GM21367 (cell line): ENCODE data around the gene WFIKKN2.
A peak's percentile ranks its signal among the peaks of the same experiment; 100 is the strongest.
"Not testable (repeated sequence)": the region's sequence is repeated elsewhere in the genome, so short reads cannot be mapped to it uniquely, and the experiment has no call there.

ENCODE experiments used
- ATAC-seq: cut with Tn5 transposase; IDR thresholded peaks from one replicate; pipeline ENCODE4 v1.9.1; 2021; ENCODE audit not compliant: unreplicated experiment

Gene WFIKKN2

DNA sequence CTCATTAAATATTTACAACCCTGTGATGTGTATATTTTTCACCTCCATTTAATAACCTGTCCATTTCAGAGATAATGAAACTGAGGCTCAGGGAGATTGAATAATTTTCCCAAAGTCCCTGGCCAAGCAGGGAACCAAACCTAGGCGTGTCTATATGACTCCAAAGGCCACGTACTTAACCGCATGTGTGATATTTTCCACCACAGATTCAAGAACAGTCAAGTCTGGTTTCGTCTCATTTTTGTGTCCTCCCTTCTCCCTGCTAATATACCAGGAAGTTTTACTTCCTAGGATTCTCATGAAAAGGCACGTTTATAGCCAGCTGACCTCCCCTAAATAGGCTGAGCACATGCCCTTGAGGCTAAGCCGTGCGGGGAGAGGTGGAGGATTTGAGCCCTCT lies 15.3 kb downstream of the WFIKKN2 start:
- ATAC-seq = no peak

DNA sequence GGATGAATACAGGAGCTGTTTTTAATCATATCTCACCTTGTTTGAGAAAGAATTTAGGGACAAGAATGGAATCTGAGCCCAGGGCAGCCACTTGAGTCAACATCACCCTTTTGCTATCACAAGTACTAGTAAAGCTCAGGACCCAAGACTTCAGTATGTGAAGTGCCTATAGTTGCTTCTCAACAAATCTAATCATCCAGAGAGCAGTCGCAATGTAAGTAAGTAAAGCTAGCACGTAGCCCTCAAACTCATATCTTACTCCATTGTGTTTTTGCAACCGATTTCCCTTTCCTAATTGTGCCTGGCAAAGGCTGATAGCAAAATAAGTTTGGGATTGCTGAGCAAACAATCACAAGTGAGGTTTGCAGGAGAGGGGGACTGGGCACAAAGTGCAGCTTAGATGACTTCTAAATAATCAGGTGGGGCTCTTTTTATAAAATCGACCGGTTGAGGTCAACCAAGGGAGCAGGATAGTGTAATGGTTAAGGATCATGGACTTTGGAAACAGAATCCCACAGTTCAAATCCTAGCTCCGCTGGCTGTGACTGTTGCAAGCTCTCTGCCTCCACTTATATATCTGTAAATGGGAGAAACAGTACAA lies 17.7 kb downstream of the WFIKKN2 start:
- ATAC-seq = no peak

DNA sequence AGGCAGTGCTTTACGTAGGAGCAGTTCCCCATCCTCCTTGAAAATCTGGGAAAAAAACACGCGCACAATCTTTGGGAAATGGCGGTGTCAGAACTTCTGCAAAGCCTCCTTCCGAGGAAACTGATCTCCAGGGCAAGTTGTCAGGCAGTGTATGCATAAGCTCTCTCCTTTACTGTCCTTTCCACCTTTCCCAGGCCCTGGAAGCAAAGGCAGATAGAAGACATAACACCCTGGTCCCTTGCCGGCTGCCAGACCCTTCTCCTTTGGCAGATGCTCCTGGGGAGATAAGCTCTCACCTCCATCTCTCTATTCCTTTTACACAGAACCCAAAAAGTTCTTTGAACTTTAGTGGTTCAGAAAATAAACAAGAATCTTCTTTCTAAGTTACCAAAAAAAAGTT lies 18.4 kb downstream of the WFIKKN2 start:
- ATAC-seq = no peak

DNA sequence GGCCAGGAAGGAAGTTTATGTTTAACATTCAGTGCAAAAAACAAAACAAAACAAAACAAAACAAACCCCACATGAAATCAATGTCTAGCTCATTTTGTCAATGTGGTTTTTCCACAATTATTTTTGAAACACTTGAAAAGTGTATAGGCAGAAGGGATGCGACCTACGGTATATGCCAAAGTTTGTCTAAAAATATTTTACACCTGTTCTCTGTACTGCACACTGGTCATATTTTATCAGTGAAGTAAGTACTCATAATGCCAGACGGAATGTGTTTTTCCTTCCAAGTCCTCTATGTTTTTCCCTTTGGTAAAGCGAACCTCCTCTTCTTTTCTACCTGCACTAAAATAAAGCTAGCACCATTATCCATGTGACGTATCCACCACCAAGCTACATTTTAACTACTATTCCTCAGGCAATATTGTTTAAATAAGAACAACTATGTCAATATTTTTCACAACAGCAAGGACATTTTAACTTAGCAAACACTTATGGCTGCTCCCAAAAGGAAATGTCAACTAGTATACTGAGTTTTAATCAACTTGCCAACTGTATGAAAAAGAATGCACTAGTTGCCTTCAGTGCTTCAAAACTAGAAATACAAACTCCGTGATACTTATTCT lies 20.4 kb downstream of the WFIKKN2 start:
- ATAC-seq = no peak

DNA sequence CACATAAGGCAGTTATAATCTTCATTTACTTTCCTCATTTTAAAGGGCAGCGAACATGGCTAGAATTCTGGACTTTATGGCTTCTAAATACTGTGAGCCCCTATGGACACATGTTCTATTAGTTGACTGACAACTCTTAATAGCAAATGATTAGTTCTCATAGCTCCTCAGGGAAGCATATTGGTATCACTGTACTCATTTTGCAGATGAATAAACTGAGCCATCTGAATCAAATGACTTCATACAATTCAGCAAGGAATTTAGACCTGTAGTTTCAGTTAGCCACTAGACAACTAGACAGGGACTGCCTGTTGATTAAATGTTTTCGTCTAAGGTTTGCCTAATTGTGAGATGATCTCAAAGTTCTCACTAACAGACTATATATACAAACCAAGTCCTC lies 21.0 kb downstream of the WFIKKN2 start:
- ATAC-seq = no peak

DNA sequence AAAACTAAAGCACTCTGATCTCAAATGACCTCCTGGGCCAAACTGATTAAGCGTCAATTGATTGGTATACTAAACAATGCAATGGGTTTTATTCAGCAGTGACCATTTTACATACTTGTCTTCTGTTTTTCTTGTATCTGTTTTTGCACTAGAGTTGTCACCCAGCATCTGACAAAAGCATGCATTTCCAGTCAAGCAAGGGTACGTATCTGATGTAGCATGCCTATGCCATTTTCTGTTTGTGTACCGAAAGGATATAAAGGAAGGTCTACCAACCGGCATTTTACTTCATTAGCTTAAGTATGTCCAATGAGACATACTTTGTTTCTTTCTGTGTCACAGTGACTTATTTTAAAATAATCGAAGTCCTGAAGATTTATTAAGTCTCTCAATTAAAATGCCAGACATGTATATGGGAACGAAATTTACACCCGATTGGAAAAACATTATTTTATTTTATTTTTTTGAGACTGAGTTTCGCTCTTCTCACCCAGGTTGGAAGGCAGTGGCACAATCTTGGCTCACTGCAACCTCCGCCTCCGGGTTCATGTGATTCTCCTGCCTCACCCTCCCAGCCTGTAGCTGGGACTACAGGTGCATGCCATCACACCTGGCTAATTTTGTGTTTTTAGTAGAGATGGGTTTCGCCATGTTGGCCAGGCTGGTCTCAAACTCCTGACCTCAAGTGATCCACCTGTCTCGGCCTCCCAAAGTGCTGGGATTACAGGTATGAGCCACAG lies 23.3 kb downstream of the WFIKKN2 start:
- no peak for ATAC-seq

DNA sequence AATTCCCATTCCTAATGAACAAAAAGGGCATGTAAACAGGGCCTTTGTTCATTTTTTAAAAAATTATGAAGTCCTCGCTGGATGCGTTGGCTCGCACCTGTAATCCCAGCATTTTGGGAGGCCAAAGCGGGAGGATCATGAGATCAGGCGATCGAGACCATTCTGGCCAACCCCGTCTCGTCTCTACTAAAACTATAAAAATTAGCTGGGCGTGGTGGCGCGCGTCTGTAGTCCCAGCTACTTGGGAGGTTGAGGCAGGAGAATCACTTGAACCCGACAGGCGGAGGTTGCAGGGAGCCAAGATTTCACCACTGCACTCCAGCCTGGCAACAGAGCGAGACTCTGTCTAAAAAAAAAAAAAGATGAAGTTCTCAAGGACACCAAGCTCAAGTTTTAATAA lies 24.3 kb downstream of the WFIKKN2 start:
- not testable (repeated sequence) for ATAC-seq

DNA sequence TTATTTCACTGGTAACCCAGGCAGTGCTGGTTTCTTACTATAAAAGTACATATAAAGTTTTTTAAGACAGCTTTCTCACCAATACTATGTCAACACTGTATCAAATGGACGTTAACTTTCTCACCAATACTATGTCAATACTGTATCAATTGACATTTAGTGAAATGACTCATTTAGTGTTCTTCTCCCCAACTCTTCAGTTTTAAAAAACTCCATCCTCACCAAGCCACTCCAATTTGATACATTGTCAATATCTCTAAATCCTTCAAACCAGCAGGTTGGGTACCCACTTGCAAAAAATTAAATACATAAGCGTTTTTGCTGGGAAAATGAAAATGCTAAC lies 25.9 kb downstream of the WFIKKN2 start:
- ATAC-seq = no peak

DNA sequence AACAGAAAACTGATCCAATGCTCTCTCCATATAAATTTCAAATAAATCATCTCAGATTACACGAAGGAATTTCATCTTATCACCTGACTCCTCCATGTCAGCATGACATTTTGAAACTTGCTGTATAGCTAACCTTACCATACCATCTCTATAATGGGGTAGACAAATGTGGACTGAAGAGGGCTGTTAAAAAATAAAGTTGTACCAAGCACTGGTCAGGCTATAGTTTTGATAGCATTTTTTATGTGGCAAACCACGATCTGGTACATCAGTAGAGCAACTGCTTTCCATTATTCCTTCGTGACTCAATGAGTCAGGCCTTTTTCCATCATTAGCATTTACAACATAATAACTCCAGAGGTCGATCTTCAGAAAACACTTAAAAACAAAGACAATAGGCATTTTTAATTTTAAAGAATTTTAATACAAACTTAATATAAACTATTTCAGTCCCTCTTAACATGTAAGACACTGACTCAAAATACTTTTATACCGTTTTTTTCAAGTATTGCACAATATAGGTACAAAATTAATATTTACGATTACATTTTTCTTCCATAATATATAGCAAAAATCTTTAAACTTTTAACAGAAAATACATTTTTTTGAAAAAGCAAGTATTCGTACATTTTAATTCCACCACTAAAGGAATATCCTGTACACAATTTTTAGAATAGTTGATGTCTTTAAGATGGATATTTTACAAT lies 26.6 kb downstream of the WFIKKN2 start:
- ATAC-seq = no peak

DNA sequence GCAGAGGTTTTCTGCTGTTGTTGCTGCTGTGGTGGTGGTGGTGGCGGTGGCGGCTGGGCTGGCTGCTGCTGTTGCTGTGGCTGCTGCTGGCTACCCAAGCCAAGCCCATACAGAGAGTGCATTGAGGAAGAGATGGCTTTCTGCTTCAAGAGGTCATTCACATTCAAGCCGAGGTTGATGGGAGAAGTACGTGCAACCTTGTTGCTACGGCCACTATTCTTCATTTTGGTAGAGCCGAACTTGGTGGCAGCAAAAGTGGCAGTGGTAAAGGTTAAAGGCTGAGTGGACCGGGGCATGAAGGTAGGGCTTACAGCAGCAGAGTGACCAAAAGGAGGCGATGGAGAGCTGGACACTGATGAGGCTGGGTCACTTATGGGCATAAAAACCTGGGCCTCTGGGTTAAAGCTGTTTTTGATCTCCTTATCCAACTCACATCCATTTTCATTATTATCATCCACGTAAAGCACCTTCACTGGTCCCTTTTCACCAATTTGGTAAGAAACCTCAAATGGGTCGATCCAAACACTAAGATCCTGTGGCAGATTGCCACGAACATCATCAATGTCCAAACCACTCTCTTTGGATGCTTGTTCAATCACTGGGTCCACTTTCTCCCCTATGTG lies 27.9 kb downstream of the WFIKKN2 start:
- no peak for ATAC-seq

DNA sequence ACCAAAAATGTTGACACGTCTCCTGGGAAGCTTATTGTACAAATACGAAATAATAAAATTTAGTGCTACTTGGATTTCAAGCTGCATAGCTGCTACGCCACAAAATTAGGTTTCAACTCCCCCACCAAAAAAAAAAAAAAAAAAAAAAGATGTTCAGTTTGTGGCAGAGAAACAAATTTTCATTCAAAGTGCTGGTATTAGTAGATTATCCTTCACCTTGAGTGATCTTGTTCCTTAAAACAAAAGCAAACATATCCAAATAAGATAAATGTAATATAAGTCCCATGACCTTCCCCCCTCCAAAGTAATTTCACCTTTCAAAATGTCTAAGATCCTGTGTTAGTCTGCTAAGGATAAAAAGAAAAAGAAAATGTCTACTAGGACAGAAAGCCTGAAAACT lies 28.5 kb downstream of the WFIKKN2 start:
- ATAC-seq = no peak

DNA sequence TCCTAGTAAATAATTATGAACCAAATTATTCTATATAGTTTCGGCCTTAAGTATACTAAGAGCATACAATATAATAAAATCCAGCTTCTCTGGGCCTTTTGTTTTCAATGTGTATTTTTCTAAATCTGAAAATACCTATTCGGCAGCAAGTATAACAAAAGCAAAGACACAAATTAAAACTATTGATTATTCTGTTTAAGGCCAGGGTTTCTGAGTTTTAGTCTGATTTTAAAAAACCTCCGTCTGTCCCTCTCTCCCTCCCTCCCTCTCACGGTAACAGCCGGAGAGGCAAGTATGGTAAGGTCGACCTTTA lies 29.3 kb downstream of the WFIKKN2 start:
- ATAC-seq = no peak

DNA sequence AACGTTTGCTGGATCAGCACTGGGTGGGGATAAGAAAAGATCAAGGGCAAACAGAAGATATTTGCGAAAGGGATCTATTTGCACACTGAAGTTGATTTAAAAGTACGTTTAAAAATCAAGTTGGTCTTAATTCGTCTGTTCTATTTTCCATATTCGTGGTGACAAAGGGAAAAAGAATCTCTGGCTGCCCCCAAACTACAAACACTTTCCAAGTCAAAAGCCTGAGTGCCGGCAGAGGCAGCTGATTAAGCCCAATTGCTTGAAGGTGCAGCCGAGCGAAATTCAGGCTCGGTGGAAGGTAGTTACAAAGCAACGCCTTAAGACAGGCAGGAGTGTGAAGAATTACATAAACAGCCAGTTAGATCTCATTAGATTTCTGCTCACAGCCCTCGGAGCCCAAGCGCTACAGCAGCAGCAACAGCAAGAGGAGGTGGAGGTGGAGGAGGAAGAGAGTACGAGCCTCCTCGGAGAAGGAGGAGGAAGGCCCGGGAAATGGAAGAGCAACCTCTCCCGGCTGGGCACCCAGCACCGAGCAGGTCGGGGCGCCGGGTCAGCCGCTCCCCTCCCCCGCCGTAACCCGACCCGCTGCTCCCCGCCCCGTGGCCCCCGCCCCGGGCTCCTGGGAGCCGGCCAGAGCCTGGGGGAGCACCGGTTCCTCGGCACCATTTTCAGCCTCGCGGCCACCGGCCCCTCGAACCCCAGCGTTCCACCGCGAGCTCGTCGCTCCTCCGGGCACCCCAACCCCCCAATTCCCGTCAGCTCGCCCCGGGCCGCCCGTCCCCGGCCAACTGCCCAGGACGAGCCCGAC lies 29.9 kb downstream of the WFIKKN2 start:
- peak; percentile 15 for ATAC-seq

DNA sequence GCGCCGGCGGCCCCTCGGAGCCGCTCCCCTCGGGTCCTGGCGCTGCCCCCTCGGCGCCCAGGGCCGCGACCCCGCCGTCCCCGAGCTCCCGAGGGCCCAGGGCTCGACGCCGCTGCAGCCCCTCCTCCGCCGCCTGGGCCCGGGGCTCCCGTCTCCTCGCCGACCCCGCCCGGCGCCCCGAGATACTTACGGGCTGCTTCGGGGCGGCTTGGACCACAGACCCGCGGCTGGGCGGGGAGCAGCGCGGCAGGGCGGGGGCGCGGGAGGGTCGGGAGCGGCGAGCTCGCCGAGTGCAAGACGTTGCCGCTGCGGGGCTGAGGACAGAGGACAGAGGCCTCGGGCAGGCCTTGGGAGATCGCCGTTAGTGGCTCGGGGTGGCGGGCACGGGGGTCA lies 30.5 kb downstream of the WFIKKN2 start:
- peak; percentile 4 for ATAC-seq

DNA sequence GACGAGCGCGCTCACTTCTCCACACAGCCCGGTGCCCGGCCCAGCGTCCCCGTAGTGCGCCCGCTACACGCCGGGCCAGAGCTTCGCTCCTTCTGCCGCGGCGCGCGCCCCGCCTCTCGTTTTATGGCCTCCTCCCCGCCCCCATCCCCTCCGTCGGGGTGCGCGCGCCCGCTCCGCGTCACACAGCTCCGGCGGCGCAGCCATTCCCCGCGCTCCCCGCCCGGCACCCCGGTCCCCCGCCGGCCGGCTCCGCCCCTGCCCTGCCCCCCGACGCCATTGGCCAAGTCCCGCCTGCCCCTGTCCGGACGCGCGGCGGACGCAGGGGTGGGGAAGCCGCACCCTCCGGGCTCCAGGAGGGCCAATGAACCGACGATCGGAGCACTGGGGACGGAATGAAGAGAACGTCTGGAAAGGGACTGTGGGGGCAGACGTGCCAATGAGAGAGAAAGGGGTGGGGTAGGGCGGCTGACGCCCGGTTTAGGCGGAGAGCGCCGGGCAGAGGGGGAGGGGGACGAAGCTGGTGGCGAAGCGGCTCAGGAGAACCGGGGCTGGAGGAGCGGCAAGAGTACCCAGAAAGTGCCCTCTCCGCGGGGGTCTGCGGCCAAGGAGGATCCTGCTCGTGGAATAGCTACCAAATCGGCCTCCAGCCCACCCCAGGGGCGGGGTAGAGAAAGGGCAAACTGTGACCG lies 31.0 kb downstream of the WFIKKN2 start, which contains the start of gene TOB1:
Gene TOB1 (minus strand): TSS at position 94 of the 689 bp plus-strand sequence. CDS start 2,337 bp downstream, outside the sequence.
- ATAC-seq = peak; percentile 62

DNA sequence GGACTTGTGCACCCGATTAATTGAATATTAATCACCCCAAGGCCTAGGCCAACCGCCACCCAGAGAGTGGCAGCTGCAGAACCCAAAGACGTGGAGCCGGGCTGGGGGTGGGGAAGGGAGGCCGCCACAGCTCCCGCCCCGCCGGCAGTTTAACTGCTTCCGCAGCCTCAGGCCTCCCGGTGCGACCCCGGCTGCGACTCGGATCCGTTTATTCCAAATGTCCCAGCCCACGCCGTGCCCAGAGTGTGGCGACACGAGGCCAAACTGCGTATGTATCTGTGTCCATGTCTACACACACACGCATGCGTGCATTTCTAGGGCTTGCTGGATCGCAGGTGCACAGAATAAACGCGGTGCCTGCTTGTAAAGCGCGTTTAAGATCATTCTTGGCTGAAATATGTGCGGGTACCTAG lies 31.6 kb downstream of the WFIKKN2 start:
- ATAC-seq = peak; percentile 13

DNA sequence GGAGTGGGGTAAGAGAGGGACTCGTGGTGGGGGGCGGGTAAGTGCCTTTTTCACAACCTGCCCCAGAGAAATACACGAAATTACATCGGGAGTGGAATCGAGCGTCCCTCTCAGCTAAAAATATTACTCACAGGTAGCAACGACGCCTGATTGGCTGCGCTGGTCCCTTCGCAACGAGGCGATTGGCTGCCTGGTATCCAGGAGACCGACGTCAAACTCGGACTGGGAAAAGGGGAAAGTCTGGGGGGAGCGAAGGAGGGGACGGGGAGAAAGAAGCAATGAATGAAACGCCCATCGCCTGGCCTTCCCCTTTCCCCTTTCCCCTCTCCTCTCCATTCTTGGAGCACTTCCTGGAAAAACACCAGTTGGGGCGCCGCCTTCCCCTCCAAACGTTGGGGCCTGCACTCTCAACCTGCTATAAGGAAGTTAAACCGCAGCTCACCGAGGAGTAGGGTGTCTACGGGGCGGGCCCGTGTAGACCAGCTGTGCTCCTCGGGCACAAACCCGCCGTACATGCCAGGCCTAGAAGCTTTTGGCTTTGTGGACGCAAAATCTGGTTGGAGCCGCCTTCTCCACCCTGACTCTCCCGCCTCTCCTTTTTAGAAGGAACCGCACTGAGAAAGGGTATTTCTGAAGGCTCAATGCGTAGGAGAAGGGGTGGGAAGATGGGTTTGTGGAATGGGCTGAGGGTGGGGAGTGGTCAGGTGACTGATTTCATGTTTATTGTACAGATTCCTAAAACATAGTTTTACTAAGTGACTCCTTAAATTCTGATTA lies 32.2 kb downstream of the WFIKKN2 start:
- peak; percentile 28 for ATAC-seq

DNA sequence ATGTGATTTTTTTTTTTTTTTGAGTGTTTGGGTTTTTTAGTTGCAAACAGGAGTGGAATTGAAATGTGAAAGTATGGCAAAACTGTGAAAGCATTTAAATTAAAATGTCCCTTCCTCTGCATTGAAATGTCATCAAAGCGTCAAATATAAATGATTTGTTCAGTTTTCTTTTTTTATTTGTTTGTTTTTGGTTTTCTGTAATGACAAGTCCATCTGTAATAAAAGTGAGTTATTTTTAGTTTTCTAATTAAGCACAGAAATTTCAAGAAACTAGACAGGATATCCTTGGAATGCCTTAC lies 32.7 kb downstream of the WFIKKN2 start:
- no peak for ATAC-seq

DNA sequence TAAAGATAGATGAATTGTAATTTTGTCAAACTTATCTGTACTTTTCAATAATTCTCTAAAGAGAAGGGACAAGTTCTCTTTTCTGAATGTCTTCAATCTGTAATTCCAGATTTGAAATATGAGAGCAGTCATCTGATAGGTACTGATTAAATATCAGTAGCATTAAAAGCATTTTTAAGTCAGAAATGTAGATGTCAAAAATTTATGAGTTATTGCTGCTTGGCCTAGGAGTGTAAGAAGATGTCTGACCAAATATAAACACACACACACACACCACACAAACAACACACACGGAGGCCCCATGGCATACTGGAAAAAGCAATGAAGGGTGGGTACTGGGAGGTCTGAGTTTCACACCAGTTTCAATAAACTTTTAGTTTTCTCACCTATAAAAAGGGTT lies 33.2 kb downstream of the WFIKKN2 start:
- ATAC-seq = no peak

DNA sequence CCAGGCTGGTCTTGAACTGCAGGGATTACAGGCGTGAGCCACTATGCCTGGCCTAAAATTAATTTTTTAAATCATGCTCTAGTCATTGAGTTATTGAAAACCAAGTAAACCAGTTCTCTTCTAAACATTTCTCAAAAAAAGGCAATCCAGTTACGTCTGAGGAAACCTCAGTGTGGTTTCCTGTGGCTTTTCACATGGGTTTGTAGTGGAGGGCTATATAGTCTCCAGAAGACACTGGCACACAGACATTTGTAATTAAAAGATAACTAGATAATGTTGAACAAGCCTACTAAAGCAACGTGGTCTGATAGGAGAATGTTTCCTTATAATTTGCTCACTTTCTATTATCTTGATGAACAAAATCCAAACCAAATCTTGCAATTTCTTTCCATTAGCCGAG lies 36.0 kb downstream of the WFIKKN2 start:
- ATAC-seq = no peak
